Progenitor cell of endocrine pancreas (in vitro differentiated cells): ENCODE data around the gene SCG3. TPM values are rescaled to one million over a fixed set of nuclear protein-coding genes. Genes with fewer than 3 reads are reported as not detected.

Experiments
- DNase-seq: peaks from one replicate; pipeline ENCODE4 v3.0.0; 2021; ENCODE audit warnings: low spot score; ENCODE audit not compliant: unreplicated experiment
- H3K27ac Mint-ChIP-seq: 2 replicates; pipeline ENCODE4 v1.8.0; 2021; ENCODE audit warnings: mild to moderate bottlenecking, moderate library complexity, mixed read lengths
- H3K27me3 Mint-ChIP-seq: 2 replicates; pipeline ENCODE4 v1.8.0; 2021; ENCODE audit warnings: mixed read lengths
- H3K36me3 Mint-ChIP-seq: 2 replicates; pipeline ENCODE4 v1.8.0; 2022; ENCODE audit warnings: mixed read lengths; ENCODE audit not compliant: insufficient read depth
- H3K4me1 Mint-ChIP-seq: 2 replicates; pipeline ENCODE4 v1.8.0; 2021; ENCODE audit warnings: low read depth, mixed read lengths
- H3K4me3 Mint-ChIP-seq: 2 replicates; pipeline ENCODE4 v1.8.0; 2021; ENCODE audit warnings: low read depth, mild to moderate bottlenecking, moderate library complexity, mixed read lengths
- H3K9me3 Mint-ChIP-seq: 2 replicates; pipeline ENCODE4 v1.8.0; 2021; ENCODE audit warnings: low read depth, mixed read lengths
- total RNA-seq: library from RNA; stranded (reverse); gene quantifications from 2 replicates; pipeline ENCODE4 v1.2.1, GENCODE V29; 2021
- TF ChIP-seq, protein P1 (sequence below): fragments of 200-600 bp; sonication (generic); IDR thresholded peaks from one replicate; pipeline ENCODE4 v1.5.0; 2021; ENCODE audit warnings: antibody characterized with exemption, mild to moderate bottlenecking; ENCODE audit not compliant: unreplicated experiment

Gene SCG3
- total RNA-seq, 1 donor from 2014 or later: 7.9 TPM

DNA sequence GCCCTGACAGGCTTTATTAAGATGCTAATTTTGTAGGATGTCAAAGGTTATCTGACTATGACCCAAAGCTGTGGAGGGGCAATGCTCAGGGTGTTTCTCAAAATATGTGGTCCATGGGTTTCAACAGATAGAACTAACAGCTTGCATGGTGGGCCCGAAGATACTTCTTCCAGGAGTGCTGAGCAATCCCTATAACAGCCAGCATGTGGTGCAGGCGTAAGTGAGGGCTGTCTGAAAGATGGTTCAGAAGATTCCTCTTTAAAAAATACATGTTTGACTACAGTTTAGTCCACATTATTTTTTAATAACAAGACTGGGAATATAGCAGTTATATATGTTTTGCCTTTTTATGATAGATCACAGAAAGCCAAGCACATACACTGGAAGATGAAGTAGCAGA, 7.6 kb downstream of the SCG3 start:
- Mint-ChIP-seq H3K27me3 (peaks cover 9% of the 10 kb centered on the region), H3K27ac (no peak overlapping the region), H3K4me3 (no peak overlapping the region), H3K36me3 (no peaks in the 10 kb centered on the region), H3K4me1 (no peaks in the 10 kb centered on the region), H3K9me3 (no peaks in the 10 kb centered on the region)
- TF ChIP-seq, protein P1, sequence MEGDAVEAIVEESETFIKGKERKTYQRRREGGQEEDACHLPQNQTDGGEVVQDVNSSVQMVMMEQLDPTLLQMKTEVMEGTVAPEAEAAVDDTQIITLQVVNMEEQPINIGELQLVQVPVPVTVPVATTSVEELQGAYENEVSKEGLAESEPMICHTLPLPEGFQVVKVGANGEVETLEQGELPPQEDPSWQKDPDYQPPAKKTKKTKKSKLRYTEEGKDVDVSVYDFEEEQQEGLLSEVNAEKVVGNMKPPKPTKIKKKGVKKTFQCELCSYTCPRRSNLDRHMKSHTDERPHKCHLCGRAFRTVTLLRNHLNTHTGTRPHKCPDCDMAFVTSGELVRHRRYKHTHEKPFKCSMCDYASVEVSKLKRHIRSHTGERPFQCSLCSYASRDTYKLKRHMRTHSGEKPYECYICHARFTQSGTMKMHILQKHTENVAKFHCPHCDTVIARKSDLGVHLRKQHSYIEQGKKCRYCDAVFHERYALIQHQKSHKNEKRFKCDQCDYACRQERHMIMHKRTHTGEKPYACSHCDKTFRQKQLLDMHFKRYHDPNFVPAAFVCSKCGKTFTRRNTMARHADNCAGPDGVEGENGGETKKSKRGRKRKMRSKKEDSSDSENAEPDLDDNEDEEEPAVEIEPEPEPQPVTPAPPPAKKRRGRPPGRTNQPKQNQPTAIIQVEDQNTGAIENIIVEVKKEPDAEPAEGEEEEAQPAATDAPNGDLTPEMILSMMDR: no peak
- DNase-seq: no peak

DNA sequence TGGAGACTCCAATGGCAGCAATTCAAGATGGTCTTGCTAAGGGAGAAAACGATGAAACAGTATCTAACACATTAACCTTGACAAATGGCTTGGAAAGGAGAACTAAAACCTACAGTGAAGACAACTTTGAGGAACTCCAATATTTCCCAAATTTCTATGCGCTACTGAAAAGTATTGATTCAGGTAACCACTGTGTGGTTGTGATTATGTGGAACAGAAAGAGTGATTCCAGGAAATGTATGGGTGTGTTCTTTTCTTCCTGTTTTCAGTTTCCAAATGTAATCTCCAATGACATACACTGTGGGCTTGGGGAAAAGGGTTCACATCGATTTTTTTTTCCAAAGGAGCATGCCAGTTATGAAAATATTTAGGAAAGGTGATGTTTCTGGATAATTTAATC, 10.9 kb downstream of the SCG3 start:
- no peak for DNase-seq
- H3K4me3 Mint-ChIP-seq: no peak overlapping the region
- H3K27ac Mint-ChIP-seq: no peak overlapping the region
- H3K9me3 Mint-ChIP-seq: no peaks in the 10 kb centered on the region
- TF ChIP-seq, protein P1: no peak
- H3K4me1 Mint-ChIP-seq: no peaks in the 10 kb centered on the region
- H3K27me3 Mint-ChIP-seq: peaks cover 5% of the 10 kb centered on the region
- no peaks in the 10 kb centered on the region for H3K36me3 Mint-ChIP-seq

DNA sequence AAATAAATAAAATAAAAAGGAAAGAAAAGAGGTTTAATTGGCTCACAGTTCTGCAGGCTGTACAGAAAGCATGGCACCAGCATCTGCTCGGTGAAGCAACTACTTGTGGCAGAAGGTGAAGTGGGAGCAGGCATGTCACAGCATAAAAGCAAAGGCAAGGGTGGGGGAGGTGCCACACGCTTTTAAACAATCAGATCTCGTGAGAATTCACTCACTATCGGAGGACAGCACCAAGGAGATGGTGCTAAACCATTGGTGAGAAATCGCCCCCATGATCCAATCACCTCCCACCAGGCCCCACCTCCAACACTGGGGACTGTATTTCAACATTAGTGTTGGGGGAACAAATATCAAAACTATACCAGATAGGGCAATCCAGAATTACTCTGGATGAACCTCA, 15.3 kb downstream of the SCG3 start:
- Mint-ChIP-seq H3K4me3 (no peak overlapping the region), H3K27ac (no peak overlapping the region), H3K36me3 (no peaks in the 10 kb centered on the region), H3K4me1 (no peaks in the 10 kb centered on the region), H3K27me3 (no peaks in the 10 kb centered on the region), H3K9me3 (no peaks in the 10 kb centered on the region)
- DNase-seq: no peak
- TF ChIP-seq, protein P1: no peak

DNA sequence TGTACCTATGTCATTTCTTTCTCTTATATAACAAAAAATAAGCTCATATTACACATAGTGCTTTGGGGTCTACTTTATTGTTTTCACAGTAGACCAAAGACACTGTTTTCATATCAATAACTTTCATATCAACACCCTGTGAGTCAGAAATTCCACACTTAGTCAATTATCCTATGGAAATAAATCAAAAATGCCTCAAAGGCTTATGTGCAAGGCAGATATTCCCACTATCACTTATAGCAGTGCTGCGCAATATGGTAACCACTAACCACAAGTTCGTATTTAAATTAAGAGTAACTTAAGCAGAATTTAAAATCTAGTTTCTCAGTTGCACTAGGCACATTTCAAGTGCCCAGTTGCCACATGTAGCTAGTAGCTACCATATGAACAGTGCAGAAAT, 15.9 kb downstream of the SCG3 start:
- TF ChIP-seq, protein P1: no peak
- no peaks in the 10 kb centered on the region for H3K4me1 Mint-ChIP-seq
- no peaks in the 10 kb centered on the region for H3K9me3 Mint-ChIP-seq
- DNase-seq: no peak
- H3K4me3 Mint-ChIP-seq: no peak overlapping the region
- no peak overlapping the region for H3K27ac Mint-ChIP-seq
- no peaks in the 10 kb centered on the region for H3K27me3 Mint-ChIP-seq
- H3K36me3 Mint-ChIP-seq: no peaks in the 10 kb centered on the region

DNA sequence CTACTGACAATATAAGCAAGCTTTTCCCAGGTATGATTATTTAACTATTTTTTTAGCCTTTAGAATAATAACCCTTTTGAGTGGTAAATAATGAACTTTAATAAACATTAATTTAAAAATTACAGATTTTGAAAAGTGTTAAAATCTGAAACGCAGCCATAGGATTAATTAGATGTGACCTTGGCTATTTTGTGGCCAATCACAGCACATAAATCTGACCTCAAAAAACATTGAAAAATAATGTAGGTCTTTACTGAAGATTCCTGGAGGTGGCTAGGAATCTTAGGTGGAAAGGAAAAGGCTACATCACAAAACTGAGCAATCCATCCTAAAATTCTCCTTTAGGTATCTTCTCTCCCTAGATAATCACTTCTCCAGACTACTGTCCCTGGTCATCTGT, 18.1 kb downstream of the SCG3 start:
- Mint-ChIP-seq H3K27me3 (no peaks in the 10 kb centered on the region), H3K9me3 (no peaks in the 10 kb centered on the region), H3K4me3 (no peak overlapping the region), H3K36me3 (no peaks in the 10 kb centered on the region), H3K27ac (no peak overlapping the region), H3K4me1 (no peaks in the 10 kb centered on the region)
- TF ChIP-seq, protein P1: no peak
- no peak for DNase-seq
